Suppressor macrophage treated with lipopolysaccharide for 1 hour (primary cell): Measurements from ENCODE around the gene ZNF689.
A peak's percentile ranks its signal among the peaks of the same experiment; 100 is the strongest.
"Not testable (repeated sequence)": the region's sequence is repeated elsewhere in the genome, so short reads cannot be mapped to it uniquely, and the experiment has no call there.

Experiments
- DNase-seq, 3 donors: peaks; one replicate each; pipeline ENCODE4 v3.0.0-alpha.2; 2020 to 2022

ZNF689 gene

GRCh38 chr16:30609926-30610839, at the start of gene ZNF689:
Gene ZNF689 (minus strand): TSS chr16:30610389. CDS start chr16:30610041, 348 bp downstream.
- DNase-seq, result peak; percentile 95 to 99 (median 98)

- peak; percentile 98 for DNase-seq
Measured at GRCh38 chr16:30658731-30659506, 48.7 kb upstream of the ZNF689 start.

- DNase-seq, result peak; percentile 100
Measured at GRCh38 chr16:30657866-30658730, 47.9 kb upstream of the ZNF689 start, which contains the start of gene FBRS. Gene FBRS (plus strand): TSS chr16:30658431. CDS start chr16:30659519, 1,088 bp downstream.

- peak in 2 of 3 donors; percentile 34 to 41 for DNase-seq
Measured at GRCh38 chr16:30656974-30657865, 47.0 kb upstream of the ZNF689 start.

- DNase-seq, result no peak
Measured at GRCh38 chr16:30656388-30656787, 46.2 kb upstream of the ZNF689 start.

- DNase-seq, result no peak
Measured at GRCh38 chr16:30655815-30656347, 45.7 kb upstream of the ZNF689 start.

GRCh38 chr16:30654856-30655255, 44.7 kb upstream of the ZNF689 start:
- DNase-seq, result no peak

- no peak for DNase-seq
Measured at GRCh38 chr16:30652718-30653117, 42.5 kb upstream of the ZNF689 start.

- no peak for DNase-seq
Measured at GRCh38 chr16:30652005-30652296, 41.8 kb upstream of the ZNF689 start.

- peak; percentile 87 to 96 (median 92) for DNase-seq
Measured at GRCh38 chr16:30651124-30652004, 41.2 kb upstream of the ZNF689 start.

GRCh38 chr16:30650369-30651123, 40.4 kb upstream of the ZNF689 start, which contains the start of gene PRR14:
Gene PRR14 (plus strand): TSS chr16:30650960. CDS start chr16:30651646, 686 bp downstream.
- DNase-seq, result peak; percentile 100

- peak in 2 of 3 donors; percentile 11 to 32 for DNase-seq
Measured at GRCh38 chr16:30649725-30650368, 39.7 kb upstream of the ZNF689 start.

- no peak for DNase-seq
Measured at GRCh38 chr16:30647274-30647571, 37.0 kb upstream of the ZNF689 start.

GRCh38 chr16:30645727-30646126, 35.5 kb upstream of the ZNF689 start:
- DNase-seq, result no peak

GRCh38 chr16:30644334-30644830, 34.2 kb upstream of the ZNF689 start:
- DNase-seq, result no peak

GRCh38 chr16:30641378-30641982, 31.3 kb upstream of the ZNF689 start:
- DNase-seq, result no peak

GRCh38 chr16:30637944-30638343, 27.8 kb upstream of the ZNF689 start:
- DNase-seq, result peak; percentile 63 to 80 (median 70)

GRCh38 chr16:30637139-30637538, 26.9 kb upstream of the ZNF689 start:
- DNase-seq, result not testable (repeated sequence)
